Nucleus accumbens (tissue), 56 donors: ENCODE data around the gene ACTN4.

Experiments used
- DNase-seq, 56 donors: peaks; one replicate each; lab custom pipeline; 2025; lab: John Stamatoyannopoulos, UW

ACTN4 gene

GRCh38 chr19:38705197-38706019 is 58.0 kb downstream of the ACTN4 start:
- no peak for DNase-seq

DNA sequence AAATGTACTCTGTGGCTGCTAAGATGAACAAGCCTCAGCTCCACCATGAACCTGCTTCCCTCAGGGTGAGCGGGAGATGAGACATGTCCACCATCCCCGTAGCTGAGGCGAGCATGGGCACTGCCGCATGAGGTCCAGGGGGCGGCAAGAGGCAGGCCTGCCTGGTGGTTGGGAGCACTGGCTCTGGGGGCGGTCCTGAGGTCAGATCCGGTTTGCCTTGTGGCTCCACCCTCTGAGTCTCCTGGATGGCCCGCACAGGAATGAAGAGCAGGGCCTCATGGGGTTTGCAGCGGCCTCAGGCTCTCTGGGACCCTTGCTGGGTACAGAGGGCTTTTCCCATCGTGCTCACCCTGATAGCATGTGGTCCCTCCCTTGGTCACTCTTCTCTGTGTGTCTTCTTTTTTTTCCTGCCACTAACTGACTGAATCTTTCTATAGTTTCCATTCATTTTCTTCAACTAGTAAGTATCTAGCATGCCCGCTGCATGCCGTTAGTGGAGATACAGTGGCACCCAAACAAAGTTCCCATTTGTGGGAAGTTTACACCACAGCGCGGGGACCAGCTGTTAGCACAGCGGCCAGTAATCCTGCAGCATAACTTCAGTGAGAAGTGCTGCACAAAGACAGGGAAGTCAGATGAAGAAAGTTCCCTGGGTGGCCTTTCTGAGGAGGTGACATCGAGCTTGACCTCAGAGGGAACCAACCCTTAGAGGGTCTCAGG is 59.5 kb downstream of the ACTN4 start:
- no peak for DNase-seq

DNA sequence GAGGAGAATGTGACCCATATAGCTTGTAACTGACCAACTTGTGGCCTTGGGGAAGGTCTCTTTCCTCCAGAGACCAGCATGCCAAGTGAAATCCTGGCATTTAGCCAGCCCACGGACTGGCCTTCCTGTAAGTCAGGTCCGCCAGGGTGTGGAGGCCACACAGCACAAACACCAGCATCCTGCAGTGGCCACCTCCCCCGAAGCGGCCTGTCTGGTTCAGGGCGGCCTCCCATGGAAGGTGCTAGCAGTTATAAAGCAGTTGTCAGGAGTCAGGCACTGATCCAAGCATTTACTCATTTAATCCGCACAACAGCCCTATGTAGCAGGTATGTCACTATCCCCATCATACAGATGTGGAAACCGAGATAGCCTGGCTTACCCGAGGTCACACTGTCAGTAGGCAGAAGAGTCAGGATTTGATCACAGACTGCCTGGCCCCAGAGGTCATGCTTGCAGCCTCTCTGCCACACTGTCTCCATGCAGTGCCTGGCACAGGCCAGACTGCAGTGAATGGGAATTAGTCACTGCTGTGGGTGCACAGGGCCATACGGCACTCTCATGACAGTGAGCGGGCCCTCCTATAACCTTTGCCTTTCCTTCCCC is 60.2 kb downstream of the ACTN4 start:
- peak in 3 of 56 donors; percentile 7 to 42 (median 26) for DNase-seq

- no peak for DNase-seq
Observed at GRCh38 chr19:38708413-38709024, 61.1 kb downstream of the ACTN4 start.

DNA sequence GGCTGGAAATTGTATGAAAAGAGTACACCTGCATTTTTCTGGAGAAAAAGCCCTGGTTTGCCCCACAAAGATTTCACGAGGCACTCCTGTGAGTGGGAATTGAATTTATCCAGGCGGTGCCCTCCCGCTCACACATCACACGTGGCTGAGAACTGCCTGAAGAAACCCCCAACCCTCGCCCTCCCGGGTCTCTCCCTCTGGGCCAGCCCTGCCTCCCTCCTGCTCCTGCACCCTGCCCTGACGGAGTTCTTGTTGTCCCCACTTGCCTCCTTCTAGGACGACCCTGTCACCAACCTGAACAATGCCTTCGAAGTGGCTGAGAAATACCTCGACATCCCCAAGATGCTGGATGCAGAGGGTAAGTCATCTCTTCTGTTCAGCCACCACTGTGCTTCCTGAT is 61.7 kb downstream of the ACTN4 start:
- no peak for DNase-seq

- DNase-seq = no peak
Observed at GRCh38 chr19:38709671-38710415, 62.4 kb downstream of the ACTN4 start.

- no peak for DNase-seq
Observed at GRCh38 chr19:38710416-38710702, 62.9 kb downstream of the ACTN4 start.

- DNase-seq = peak in 11 of 56 donors; percentile 10 to 56 (median 22)
Observed at GRCh38 chr19:38710928-38711725, 63.7 kb downstream of the ACTN4 start.

GRCh38 chr19:38711726-38712153 is 64.3 kb downstream of the ACTN4 start:
- peak in 3 of 56 donors; percentile 15 to 33 (median 25) for DNase-seq

DNA sequence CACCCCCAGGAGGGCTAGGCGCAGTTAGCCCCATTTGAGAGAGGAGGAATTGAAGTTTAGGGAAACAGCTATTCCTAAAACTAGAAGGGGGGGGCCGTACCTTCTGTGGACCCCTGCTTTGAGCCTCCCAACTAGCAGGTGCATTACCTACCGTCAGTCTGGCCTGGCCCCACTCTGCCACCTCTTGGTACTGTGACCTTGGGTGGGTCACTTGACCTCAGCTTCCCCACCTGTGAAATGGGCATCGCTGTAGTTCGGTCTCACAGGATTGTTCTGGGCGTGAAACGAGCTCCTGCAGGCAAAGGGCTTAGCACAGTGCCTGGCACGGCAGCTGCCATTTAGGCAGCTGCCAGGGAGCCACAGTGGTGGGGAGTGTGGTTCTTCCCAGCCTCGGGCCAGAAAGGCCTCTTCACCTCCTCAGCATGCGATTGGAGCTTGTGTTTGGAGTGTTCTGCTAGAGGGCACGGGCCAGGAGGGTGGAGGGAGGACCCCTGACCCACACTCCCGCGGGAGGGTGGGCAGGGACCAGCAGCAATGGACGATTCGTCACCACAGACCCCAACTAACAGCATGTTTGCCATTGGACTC is 64.8 kb downstream of the ACTN4 start:
- no peak for DNase-seq

DNA sequence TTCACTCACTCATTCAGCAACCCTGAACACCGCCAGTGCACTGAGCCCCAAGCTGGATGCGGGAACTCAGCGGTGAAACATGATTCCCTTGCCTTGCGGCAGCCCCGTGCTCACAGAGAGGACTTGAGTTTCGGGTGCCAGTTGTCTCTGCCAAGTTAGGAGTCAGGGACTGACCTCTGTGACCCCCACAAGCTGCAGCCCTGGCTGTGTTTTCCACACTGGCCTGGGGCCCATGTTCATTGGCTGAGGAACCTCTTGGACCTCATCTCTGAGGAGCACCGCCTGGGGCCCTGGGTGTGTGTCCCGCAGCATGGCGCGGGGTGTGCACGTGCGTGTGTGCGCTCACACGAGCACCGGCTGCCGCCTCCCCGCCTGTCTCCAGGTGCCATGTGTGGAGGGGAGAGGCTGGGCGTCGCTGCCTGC is 65.8 kb downstream of the ACTN4 start:
- peak in 16 of 56 donors; percentile 19 to 49 (median 41) for DNase-seq

GRCh38 chr19:38713865-38714264 is 66.4 kb downstream of the ACTN4 start:
- no peak for DNase-seq

DNA sequence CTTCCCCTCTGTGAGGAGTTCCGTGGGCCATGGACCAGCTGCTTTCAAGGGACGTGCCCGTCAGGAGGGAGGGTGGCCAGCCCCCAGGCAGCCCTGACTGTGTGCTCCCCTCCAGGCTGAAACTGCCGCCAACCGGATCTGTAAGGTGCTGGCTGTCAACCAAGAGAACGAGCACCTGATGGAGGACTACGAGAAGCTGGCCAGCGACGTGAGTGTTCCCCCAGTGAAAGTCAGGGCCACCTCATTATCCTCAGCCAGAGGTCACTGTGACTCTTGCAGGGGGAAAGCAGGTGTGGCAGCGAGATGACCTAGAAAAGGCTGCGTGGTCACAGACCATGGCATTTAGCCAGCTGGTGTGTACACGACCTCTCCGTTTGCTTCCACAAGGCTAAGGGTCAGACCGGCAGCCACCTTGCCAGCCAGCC is 66.9 kb downstream of the ACTN4 start:
- DNase-seq = no peak

DNA sequence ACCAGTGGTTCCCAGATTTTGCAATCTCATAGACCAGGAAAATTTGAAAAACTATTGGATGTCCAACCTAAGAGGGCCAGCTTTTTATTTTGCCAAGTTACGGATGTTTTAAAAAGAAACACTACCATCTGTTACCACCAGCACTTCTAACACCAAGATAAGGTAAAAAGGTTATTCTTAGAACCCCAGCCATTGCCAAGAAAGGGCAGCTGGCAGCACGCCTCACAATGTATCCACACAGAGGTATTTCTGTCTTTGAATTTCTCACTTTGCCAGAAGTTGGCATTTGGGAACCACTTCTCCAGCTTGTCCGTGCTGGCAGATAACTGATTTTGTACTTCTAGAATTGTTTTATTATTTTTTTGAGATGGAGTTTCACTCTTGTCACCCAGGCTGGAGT is 68.1 kb downstream of the ACTN4 start:
- no peak for DNase-seq

DNA sequence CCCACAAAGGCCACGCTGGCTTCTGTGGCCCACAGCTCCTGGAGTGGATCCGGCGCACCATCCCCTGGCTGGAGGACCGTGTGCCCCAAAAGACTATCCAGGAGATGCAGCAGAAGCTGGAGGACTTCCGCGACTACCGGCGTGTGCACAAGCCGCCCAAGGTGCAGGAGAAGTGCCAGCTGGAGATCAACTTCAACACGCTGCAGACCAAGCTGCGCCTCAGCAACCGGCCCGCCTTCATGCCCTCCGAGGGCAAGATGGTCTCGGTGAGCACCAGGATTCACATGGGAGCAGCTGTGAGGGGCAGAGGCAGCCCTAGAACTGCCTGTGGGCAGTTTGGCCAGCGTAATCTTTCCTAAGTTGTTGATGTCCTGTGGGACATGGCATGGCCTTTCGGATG is 69.6 kb downstream of the ACTN4 start:
- DNase-seq = no peak

- DNase-seq = no peak
Observed at GRCh38 chr19:38717855-38718254, 70.4 kb downstream of the ACTN4 start.

DNA sequence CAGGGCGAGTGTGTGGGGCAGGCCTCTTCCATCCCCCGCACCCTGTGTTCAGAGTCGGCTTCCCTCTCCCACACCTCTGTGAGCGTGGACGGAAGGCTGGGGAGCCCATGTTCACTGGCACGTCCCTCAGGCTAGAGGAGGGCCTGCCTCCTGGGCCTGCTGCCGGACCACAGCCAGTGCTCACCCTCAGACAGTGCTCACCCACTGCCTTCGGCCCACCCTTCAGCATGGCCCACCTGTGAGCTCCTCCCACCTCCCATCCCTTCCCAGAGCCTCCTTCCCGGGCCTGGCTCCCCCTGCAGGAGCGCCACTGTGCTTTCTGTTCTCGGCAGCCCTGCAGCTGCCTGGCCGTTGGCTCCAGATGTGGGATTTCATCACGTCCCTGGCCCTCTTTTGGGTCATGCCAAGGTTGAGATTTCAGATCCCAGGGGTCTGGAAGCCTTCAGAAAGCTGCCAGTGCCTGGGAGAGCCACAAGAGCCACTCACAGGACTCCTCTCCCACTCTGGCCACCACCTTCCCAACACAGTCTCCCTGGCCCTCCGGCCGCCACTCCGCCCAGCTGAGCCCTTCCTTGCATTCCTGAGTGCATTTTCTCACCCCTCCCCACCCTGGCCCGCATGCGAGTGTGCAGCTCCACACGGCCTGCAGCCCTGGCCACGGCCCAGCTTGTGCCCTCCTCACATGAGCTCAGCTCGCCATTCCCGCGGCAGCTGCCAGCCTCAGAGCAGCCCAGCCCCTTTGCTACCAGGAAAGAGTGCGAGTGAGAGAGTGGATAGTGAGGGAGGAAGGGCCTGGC is 71.5 kb downstream of the ACTN4 start:
- DNase-seq = peak in 52 of 56 donors; percentile 19 to 79 (median 58)
